GM12864 (cell line): ENCODE results near the gene ZCCHC3.

ENCODE experiments used
- DNase-seq: peaks from one replicate; pipeline ENCODE4 v3.0.0-alpha.2; 2011; ENCODE audit warnings: low read depth
- H3K4me3 ChIP-seq: 2 replicates; pipeline ENCODE4 v1.5.1; 2011; ENCODE audit warnings: mild to moderate bottlenecking, low read depth, low read length, control low read depth
- TF ChIP-seq, protein P1 (sequence below): IDR thresholded peaks from 2 replicates; pipeline ENCODE4 v1.5.1; 2011; ENCODE audit warnings: low read depth, mild to moderate bottlenecking, moderate library complexity, low read length, control low read depth, inconsistent platforms; ENCODE audit errors: missing control alignments

ZCCHC3 gene

GRCh38 chr20:284172-284571 lies 13.2 kb upstream of the ZCCHC3 start:
- TF ChIP-seq, protein P1, sequence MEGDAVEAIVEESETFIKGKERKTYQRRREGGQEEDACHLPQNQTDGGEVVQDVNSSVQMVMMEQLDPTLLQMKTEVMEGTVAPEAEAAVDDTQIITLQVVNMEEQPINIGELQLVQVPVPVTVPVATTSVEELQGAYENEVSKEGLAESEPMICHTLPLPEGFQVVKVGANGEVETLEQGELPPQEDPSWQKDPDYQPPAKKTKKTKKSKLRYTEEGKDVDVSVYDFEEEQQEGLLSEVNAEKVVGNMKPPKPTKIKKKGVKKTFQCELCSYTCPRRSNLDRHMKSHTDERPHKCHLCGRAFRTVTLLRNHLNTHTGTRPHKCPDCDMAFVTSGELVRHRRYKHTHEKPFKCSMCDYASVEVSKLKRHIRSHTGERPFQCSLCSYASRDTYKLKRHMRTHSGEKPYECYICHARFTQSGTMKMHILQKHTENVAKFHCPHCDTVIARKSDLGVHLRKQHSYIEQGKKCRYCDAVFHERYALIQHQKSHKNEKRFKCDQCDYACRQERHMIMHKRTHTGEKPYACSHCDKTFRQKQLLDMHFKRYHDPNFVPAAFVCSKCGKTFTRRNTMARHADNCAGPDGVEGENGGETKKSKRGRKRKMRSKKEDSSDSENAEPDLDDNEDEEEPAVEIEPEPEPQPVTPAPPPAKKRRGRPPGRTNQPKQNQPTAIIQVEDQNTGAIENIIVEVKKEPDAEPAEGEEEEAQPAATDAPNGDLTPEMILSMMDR: no peak
- H3K4me3 ChIP-seq: no peak overlapping the region
- no peak for DNase-seq

DNA sequence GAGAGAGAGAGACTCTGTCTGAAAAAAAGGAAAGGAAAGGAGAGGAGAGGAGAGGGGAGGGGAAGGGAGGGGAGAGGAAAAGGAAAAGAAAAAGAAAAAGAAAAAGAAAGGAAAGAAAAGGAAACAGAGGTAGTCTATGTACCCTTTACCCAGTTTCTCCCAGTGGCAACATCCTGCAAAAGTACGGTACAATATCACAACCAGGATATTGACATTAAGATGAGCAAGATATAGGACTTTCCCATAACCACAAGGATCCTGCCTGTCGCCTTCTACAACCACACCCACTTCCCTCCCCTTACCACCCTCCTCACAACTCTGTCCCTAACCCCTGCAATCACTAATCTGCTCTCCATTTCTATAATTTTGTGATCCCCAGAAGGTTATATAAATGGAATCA lies 10.9 kb upstream of the ZCCHC3 start:
- no peak for DNase-seq
- TF ChIP-seq, protein P1: no peak
- no peak overlapping the region for H3K4me3 ChIP-seq

- peak overlapping the region; percentile 85 for H3K4me3 ChIP-seq
- DNase-seq: no peak
- TF ChIP-seq, protein P1: no peak
These were observed 8.2 kb upstream of the ZCCHC3 start for GRCh38 chr20:288956-289692.

DNA sequence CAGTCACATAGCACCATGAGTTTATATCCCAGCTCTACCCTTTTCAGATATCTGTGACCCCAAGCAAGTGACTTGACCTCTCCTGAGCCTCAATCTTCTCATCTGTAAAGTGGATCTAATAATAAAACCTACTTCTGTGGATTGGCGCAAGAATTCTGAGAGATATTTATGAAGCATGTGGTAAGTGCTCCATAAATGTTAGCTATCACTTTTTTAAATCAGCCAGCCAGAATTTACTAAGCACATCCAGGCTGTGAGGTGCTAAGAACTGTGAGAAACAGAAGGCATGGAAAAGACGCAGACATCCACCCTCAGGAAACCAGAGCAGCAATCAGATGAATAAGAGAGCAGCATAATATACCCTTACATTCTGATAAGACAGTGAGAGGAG lies 7.7 kb upstream of the ZCCHC3 start:
- DNase-seq: no peak
- TF ChIP-seq, protein P1: no peak
- peak overlapping the region; percentile 85 for H3K4me3 ChIP-seq

DNA sequence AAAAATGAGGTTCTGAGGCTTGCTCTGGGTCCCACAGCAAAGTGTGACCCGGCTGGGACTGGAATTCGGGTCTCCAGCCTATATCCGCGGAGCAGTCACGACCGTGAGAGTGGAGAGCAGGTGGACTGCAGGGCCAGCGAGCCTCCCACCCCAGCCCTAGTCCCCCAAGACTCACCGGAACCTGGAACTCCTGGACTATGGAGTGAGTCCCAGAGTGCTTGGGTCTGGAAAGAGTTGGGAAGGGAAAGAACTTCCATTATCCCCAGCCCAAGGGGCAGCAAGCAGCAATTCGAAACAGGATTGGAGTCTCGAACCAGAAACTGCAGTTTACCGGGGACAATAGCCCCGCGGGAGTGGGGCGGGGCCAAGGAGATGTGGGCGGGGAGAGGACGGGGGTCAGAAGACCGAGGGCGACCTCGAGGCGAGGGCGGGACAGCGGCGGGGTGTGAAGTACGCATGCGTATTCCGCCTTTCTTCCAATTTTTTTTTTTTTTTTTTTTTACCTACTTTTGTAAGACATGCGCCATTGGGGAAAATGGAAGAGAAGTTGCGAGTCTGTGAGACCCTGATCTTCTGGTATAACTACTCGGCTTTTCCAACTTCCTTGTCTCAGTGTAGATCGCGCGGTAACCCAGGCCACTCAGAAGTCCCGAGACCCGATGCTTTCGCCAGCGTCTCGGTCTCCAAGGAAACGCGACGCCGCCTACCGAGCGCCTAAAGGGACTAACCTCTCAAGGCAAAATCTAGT lies 7.1 kb upstream of the ZCCHC3 start, which contains the start of gene C20orf96:
Gene C20orf96, minus strand, starts transcription at position 667 of the 748 bp plus-strand sequence. Its CDS starts 140 bp downstream, at position 527.
- peak within 1 kb of the TSS; percentile 85 for H3K4me3 ChIP-seq
- TF ChIP-seq, protein P1: peak; percentile 51
- peak; percentile 86 for DNase-seq

- H3K4me3 ChIP-seq: no peak overlapping the region
- no peak for DNase-seq
- TF ChIP-seq, protein P1: no peak
These were observed 2.8 kb upstream of the ZCCHC3 start for GRCh38 chr20:294602-295001.
